ENCODE results near the gene POLA1.

Gene POLA1

GRCh38 chrX:24886916-24887315 is 193.2 kb downstream of the POLA1 start:
- DNase-seq: no peak

- DNase-seq: no peak
Observed at GRCh38 chrX:24890677-24891076, 197.0 kb downstream of the POLA1 start.

GRCh38 chrX:24899391-24899790 is 205.7 kb downstream of the POLA1 start:
- DNase-seq: no peak

GRCh38 chrX:24900234-24900633 is 206.5 kb downstream of the POLA1 start:
- no peak for DNase-seq

- no peak for DNase-seq
Observed at GRCh38 chrX:24902806-24903205, 209.1 kb downstream of the POLA1 start.

GRCh38 chrX:24918715-24919114 is 225.0 kb downstream of the POLA1 start:
- DNase-seq: no peak

- DNase-seq: no peak
Observed at GRCh38 chrX:24920769-24921168, 227.1 kb downstream of the POLA1 start.

GRCh38 chrX:24925430-24925829 is 231.7 kb downstream of the POLA1 start:
- no peak for DNase-seq

GRCh38 chrX:24927372-24927771 is 233.7 kb downstream of the POLA1 start:
- no peak for DNase-seq

- no peak for DNase-seq
Observed at GRCh38 chrX:24928114-24928513, 234.4 kb downstream of the POLA1 start.

GRCh38 chrX:24934279-24934678 is 240.6 kb downstream of the POLA1 start:
- DNase-seq: no peak

- no peak for DNase-seq
Observed at GRCh38 chrX:24945009-24945408, 251.3 kb downstream of the POLA1 start.

- no peak for DNase-seq
Observed at GRCh38 chrX:24946369-24946768, 252.7 kb downstream of the POLA1 start.

GRCh38 chrX:24954732-24955131 is 261.0 kb downstream of the POLA1 start:
- no peak for DNase-seq

GRCh38 chrX:24955372-24955930 is 261.7 kb downstream of the POLA1 start:
- no peak for DNase-seq

GRCh38 chrX:24956828-24957227 is 263.1 kb downstream of the POLA1 start:
- DNase-seq: no peak

GRCh38 chrX:24961809-24962208 is 268.1 kb downstream of the POLA1 start:
- DNase-seq: no peak

- DNase-seq: no peak
Observed at GRCh38 chrX:24963823-24964222, 270.1 kb downstream of the POLA1 start.

GRCh38 chrX:24965372-24965771 is 271.7 kb downstream of the POLA1 start:
- no peak for DNase-seq

- DNase-seq: no peak
Observed at GRCh38 chrX:24969812-24970211, 276.1 kb downstream of the POLA1 start.

GRCh38 chrX:24979081-24979480 is 285.4 kb downstream of the POLA1 start:
- no peak for DNase-seq

- no peak for DNase-seq
Observed at GRCh38 chrX:24981030-24981429, 287.3 kb downstream of the POLA1 start.

GRCh38 chrX:24982306-24982965 is 288.7 kb downstream of the POLA1 start:
- no peak for DNase-seq

GRCh38 chrX:24983931-24984330 is 290.2 kb downstream of the POLA1 start:
- DNase-seq: no peak

- DNase-seq: no peak
Observed at GRCh38 chrX:24985120-24985519, 291.4 kb downstream of the POLA1 start.

Data from stimulated activated CD4-positive, alpha-beta T cell treated with anti-CD3 and anti-CD28 coated beads, Interleukin-2, amount 100 ng/mL, for 48 hours (primary cell).